ENCODE data around the gene RELN. TPM values are rescaled to one million over a fixed set of nuclear protein-coding genes. Genes with fewer than 3 reads are reported as not detected.

The RELN gene
- total RNA-seq, 2 donors from 2014 or later: 1.1 to 1.4 TPM

- no peak overlapping the region for H3K27ac ChIP-seq
- no peak for TF ChIP-seq CTCF (IDR thresholded peaks at IDR 0.05)
- no peak for DNase-seq
- no peaks in the 10 kb centered on the region for H3K36me3 ChIP-seq
- H3K9me3 ChIP-seq: no peaks in the 10 kb centered on the region
- no peak overlapping the region for H3K4me3 ChIP-seq
- H3K27me3 ChIP-seq: no peaks in the 10 kb centered on the region
- H3K9ac ChIP-seq (ENCODE audit: low read depth in 2 of 2, low read length in 2 of 2): no peak overlapping the region
- intact Hi-C loops (cut with DNase I): no loop called here
- H3K4me1 ChIP-seq: no peaks in the 10 kb centered on the region
Measured at GRCh38 chr7:103972779-103973434, 16.6 kb downstream of the RELN start.

- no peaks in the 10 kb centered on the region for H3K36me3 ChIP-seq
- intact Hi-C loops (cut with DNase I): no loop called here
- no peak for DNase-seq
- no peak overlapping the region for H3K27ac ChIP-seq
- no peaks in the 10 kb centered on the region for H3K27me3 ChIP-seq
- TF ChIP-seq CTCF (IDR thresholded peaks at IDR 0.05): no peak
- no peaks in the 10 kb centered on the region for H3K9me3 ChIP-seq
- H3K4me3 ChIP-seq: no peak overlapping the region
- no peaks in the 10 kb centered on the region for H3K4me1 ChIP-seq
- no peak overlapping the region for H3K9ac ChIP-seq (ENCODE audit: low read depth in 2 of 2, low read length in 2 of 2)
Measured at GRCh38 chr7:103967401-103967800, 22.1 kb downstream of the RELN start.

GRCh38 chr7:103966593-103967277 lies 22.7 kb downstream of the RELN start:
- no peak overlapping the region for H3K9ac ChIP-seq (ENCODE audit: low read depth in 2 of 2, low read length in 2 of 2)
- H3K27ac ChIP-seq: no peak overlapping the region
- H3K36me3 ChIP-seq: no peaks in the 10 kb centered on the region
- no peaks in the 10 kb centered on the region for H3K9me3 ChIP-seq
- DNase-seq: no peak
- H3K27me3 ChIP-seq: no peaks in the 10 kb centered on the region
- H3K4me3 ChIP-seq: no peak overlapping the region
- intact Hi-C loops (cut with DNase I): no loop called here
- no peaks in the 10 kb centered on the region for H3K4me1 ChIP-seq
- TF ChIP-seq CTCF (IDR thresholded peaks at IDR 0.05): no peak

- no peak overlapping the region for H3K4me3 ChIP-seq
- H3K27ac ChIP-seq: no peak overlapping the region
- no peaks in the 10 kb centered on the region for H3K27me3 ChIP-seq
- intact Hi-C loops (cut with DNase I): no loop called here
- no peak overlapping the region for H3K9ac ChIP-seq (ENCODE audit: low read depth in 2 of 2, low read length in 2 of 2)
- H3K4me1 ChIP-seq: no peaks in the 10 kb centered on the region
- H3K9me3 ChIP-seq: no peaks in the 10 kb centered on the region
- DNase-seq: no peak
- no peak for TF ChIP-seq CTCF (IDR thresholded peaks at IDR 0.05)
- no peaks in the 10 kb centered on the region for H3K36me3 ChIP-seq
Measured at GRCh38 chr7:103964269-103964668, 25.2 kb downstream of the RELN start.

- no peak for DNase-seq
Measured at GRCh38 chr7:103962070-103962469, 27.4 kb downstream of the RELN start.

More at GRCh38 chr7:103962070-103962469, 27.4 kb downstream of the RELN start:
- Histone ChIP-seq H3K4me3 (no peak overlapping the region), H3K9me3 (no peaks in the 10 kb centered on the region), H3K9ac (ENCODE audit: low read depth in 2 of 2, low read length in 2 of 2) (no peak overlapping the region), H3K27ac (no peak overlapping the region), H3K4me1 (no peaks in the 10 kb centered on the region), H3K36me3 (no peaks in the 10 kb centered on the region), H3K27me3 (no peaks in the 10 kb centered on the region)
- TF ChIP-seq CTCF (IDR thresholded peaks at IDR 0.05): no peak
- intact Hi-C loops (cut with DNase I): no loop called here
